NCI-H2171 (cell line): ENCODE data around the gene PLCB4.
A peak's percentile ranks its signal among the peaks of the same experiment; 100 is the strongest.
"Not testable (repeated sequence)": the region's sequence is repeated elsewhere in the genome, so short reads cannot be mapped to it uniquely, and the experiment has no call there.

Experiments used
- DNase-seq: peaks from one replicate; lab custom pipeline; 2025; lab: John Stamatoyannopoulos, UW

The PLCB4 gene

DNA sequence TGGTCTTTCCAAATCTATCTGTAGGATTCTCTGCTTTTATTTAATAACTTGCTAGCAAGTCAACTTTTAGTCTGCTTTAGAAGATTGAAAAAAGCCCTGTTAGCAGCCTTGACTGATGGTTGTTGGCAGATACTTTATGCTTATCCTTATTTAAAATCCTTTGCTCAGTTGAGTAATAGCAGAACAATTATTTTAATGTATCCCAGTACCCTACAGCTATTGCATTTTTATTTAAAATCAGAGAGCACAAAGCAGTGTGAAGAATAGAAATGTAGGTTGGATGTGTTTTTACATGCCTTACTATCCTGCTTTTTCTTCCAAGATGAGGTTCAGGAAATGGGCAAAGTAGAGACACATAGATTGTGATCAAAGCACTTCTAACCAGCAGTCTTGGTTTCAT, 298.4 kb downstream of the PLCB4 start:
- no peak for DNase-seq

DNA sequence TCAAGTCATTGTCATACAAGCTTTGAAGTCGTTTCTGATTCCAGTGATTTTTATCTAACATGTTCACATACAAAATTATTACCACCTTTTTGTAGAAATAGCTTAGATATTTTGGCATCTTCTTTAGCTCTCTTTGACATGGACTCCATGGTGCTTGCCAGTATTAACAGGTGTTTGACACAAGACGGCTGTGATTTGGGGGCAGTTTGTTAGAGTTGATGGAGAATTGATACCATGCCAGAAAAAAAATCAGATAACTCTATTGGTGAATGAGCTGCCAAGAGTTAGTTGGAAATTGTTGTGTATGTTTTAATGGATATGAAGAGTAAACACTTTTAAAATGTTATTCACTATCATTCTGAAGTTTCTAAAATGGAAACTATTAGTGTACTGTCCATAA, 298.9 kb downstream of the PLCB4 start:
- DNase-seq: no peak

DNA sequence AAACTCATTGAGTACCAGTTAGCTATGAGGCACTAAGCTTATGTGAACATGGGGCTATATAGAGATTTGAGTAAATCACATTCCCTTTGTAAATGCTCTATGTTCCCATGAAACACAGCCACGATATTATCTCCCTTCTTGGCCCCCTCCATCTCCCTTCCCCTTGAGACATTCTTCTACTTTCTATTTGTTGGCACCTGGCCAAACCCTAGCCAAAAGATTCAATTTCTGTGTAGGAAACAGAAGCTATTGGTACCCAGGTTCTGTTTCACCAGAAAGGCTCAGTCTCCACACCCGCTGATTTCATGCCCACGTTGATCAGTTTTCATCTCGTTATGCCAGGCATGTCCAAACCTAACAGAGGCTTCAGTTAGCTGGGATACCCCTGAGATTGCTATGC, 300.0 kb downstream of the PLCB4 start:
- peak; percentile 56 for DNase-seq

DNA sequence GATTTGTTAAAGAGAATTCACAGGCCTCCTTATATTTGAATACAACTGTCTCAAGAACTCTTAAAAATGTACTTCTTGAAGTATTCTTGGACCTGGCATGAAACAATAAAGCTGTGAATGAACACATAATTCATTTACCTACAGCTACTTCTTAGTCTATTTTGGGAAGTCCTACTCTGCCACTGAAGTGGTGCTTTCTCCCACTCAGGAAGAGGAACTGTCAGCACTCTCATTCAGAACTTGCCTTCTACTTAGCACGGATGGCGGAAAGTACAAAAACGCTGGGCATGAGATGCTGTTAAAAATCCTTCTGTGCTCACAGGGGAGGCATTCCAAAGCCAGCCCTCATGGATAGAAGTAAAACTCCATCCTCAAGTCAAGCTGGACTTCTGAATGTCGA, 300.7 kb downstream of the PLCB4 start:
- no peak for DNase-seq

DNA sequence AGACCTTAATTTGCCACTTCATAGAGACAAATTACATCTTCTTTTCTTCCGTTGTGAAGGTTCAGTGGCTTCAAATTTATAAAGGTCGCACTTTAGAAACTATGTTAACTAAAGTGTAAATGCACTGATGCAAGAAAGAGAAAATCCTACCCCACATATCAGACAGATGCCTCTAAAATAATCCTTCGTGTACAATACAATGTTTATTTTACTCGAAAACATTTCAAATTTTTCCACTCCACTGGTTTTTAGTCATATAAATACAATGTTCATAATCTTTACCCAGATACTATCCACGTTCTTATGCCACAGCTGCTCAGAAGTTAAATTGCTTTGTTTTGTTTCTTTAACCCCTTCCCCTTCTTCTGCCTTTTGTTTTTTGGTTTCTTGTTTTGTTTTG, 305.2 kb downstream of the PLCB4 start:
- DNase-seq: no peak

DNA sequence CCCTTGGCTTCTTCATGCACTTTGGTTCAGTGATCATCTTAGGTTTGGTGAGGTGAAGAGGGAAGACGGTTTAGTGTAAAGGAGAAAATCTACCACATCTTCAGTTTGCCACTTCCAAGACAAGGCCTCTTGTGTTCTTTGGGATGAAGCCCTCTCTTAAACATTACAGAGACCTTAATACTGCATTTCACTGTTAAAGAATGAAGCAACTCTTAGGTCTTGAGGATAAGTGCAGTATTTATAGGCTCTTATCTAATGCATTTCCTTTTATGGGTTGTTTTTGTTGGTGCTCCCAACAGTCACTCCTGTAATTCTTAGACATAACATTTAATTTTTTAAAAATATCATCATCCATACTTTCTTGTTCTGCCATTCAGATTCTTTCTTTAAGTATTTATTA, 305.6 kb downstream of the PLCB4 start:
- no peak for DNase-seq

DNA sequence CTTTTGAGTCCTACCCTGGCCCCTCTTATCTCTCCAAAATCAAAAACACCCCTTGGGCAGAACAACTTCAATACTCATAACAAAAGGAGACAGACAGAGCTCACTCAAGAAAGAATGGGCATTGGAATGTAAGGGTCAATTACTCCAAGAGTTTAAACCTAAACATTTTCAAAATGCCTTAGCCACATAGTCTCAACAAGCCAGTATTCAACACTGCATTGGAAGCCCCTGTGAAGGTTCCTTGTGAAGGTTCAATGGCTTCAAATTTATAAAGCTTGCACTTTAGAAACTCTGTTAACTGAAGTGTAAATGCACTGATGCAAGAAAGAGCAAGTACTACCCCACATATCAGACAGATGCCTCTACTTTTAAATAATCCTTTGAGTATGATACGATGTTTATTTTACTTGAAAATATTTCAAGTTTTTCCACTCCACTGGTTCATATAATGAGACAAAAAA, 306.4 kb downstream of the PLCB4 start:
- DNase-seq: no peak

DNA sequence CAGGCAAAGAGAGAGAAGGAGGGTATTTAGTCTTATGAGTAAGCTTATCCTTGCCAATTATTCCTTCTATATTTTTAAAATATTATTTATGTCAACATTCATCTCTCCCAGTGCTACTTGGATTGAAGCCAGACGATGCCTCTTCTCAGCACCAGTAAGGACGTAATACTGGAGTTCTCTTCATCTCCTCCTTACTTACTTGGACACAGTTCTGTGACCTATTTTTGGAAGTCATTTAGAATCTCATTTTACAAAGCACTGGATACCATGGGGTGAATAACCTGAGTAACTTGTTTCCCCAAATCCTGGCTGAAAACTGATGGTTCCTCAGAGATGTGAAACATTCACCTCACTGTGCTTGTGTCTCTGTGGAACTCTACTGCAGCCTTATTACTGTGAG, 308.1 kb downstream of the PLCB4 start:
- DNase-seq: no peak

DNA sequence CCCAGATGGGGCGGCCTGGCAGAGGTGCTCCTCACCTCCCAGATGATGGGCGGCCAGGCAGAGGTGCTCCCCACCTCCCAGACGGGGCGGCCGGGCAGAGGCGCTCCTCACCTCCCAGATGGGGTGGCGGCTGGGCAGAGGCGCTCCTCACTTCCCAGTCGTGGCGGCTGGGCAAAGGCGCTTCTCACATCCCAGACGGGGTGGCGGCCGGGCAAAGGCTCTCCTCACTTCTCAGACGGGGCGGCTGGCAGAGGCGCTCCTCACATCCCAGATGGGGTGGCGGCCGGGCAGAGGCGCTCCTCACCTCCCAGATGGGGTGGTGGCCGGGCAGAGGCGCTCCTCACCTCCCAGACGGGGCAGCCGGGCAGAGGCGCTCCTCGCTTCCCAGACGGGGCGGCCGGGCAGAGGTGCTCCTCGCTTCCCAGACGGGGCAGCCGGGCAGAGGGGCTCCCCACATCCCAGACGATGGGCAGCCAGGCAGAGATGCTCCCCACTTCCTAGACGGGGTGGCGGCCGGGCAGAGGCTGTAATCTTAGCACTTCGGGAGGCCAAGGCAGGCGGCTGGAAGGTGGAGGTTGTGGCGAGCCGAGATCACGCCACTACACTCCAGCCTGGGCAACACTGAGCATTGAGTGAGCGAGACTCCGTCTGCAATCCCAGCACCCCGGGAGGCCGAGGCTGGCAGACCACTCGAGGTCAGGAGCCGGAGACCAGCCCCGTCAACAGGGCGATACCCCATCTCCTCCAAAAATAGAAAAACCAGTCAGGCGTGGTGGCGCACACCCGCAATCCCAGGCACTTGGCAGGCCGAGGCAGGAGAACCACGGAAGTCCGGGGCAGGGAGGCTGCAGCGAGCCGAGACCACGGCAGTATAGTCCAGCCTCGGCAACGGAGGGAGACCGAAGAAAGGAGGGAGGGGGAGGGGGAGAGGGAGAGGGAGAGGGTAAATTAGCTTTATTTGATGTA, 316.7 kb downstream of the PLCB4 start:
- not testable (repeated sequence) for DNase-seq

DNA sequence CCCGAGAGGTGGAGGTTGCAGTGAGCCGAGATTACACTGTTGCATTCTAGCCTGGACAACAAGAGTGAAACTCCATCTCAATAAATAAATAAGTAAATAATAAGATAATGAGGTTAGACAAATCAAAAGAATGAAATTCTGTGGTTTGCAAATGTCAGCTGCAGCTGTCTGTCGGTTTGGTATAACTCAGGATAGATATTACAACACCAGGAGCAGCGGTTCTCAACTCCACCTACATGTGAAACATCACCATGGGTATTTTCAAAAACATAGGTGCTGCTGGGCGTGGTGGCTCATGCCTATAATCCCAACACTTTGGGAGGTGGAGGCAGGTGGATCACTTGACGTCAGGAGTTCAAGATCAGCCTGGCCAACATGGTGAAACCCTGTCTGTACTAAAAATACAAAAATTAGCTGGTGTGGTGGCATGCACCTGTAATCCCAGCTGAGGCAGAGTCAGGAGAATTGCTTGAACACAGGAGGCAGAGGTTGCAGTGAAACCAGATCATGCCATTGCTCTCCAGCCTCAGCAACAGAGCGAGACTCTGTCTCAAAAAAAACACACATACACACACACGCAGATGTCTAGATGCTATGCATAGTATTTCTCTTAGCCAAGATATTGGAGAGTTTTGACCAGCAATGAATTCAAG, 319.4 kb downstream of the PLCB4 start:
- no peak for DNase-seq

DNA sequence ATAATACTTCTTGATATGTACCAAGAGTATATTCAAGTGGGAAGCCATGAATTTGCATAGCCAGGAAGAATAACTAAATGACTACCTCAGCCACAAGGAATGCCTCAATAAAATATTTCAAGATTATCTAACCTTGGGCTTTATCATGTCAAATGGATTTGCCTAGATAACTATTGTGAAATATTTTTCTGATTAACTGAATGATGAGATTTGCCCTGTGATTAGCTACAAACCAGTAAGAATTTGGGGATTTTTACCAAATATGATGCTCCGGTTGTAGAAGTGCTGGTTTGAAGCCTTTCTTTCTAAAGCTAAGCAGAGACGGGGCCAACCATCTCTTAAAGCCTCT, 319.9 kb downstream of the PLCB4 start:
- no peak for DNase-seq

DNA sequence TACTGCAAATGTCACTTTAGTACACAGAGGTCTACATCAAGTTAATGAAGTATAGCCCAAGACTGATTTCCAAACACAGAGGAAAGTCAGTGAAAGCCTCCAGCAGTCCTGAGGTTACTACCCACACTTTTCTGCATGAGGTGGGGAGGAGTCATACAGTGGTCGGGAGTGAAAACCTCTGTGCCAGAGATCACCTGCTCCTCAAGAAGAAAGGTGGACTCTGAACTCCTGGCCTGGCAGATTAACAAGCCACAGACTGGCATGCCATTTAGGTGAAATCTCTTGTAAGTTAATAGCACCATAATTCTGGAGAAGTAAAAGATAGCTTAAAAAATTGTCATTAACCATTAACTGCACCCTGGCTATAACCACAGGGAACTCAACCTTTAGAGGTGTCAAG, 320.5 kb downstream of the PLCB4 start:
- no peak for DNase-seq

DNA sequence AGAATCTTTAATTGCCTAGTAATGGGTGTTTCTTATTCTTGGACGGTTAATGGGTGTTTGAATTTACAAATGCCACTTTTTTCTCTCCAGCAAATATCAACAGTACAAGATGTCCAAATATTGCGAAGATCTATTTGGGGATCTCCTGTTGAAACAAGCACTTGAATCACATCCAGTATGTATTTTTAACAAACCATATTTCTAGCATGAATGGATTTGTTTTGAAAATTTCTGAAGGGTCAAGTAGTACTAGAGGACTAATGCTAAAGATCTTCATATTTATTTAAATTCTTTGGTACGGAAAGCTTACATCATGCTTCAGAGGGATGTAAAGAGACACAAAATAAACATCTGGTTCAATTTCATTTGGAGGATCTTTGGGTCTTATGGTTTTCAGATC, 321.6 kb downstream of the PLCB4 start:
- no peak for DNase-seq

DNA sequence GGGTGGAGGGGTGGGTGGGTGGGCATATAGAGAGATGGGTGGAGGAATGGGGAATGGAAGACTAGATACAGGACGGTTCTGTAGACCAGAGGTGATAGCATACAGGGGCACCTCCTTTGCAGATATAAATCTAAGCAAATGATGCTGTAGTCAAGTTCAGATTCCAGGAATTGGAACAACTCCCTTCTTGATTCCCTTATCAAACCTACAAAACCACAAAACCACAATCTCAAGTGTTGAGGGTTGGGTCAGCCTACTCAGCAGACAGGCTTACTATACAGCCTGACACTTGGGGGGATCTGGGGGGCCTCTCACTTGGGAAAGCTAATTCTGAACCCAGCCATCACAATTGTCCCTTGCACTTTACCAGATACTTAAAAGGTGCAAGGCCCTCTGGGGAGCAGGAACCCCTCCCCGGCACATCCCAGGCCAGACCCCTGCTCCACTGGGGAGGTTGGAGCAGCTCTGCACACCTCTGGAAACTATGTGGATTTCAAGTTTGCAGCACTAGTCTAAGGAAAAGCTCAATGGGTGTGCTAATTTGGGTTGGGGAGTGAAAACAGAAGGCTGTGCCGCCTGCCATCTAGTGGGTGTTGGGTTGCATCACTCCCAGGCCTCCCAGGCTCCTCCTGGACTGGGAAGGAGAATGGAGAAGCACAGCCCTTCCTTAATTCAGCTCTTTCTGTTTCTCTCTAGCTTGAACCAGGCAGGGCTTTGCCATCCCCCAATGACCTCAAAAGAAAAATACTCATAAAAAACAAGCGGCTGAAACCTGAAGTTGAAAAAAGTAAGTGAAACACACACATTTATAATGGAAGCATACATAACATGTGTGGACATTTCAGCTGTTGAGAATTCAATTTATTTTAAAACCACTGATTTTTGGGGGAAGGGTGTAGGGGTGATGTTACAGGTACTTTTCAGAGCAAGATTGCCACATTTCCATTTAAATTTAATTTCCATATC, 324.3 kb downstream of the PLCB4 start:
- peak; percentile 57 for DNase-seq

DNA sequence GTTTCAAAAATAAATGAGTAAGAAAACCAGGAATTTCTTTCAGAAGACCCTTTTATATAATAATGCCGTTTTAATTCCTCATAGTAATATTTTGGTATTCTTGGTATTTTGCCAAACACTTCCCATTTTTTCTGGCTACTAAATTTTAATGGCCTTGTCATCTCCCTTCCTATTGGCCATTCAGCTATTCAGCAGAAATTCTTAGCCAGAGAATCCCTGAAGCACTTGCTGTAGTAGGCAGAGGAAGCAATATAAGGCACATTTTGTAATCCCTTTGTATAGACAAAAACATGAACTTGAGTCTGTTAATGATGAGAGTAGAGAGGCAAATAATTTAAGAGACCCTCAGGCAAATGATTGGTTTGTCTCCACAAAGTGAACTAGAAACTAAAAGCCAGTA, 327.1 kb downstream of the PLCB4 start:
- DNase-seq: no peak

DNA sequence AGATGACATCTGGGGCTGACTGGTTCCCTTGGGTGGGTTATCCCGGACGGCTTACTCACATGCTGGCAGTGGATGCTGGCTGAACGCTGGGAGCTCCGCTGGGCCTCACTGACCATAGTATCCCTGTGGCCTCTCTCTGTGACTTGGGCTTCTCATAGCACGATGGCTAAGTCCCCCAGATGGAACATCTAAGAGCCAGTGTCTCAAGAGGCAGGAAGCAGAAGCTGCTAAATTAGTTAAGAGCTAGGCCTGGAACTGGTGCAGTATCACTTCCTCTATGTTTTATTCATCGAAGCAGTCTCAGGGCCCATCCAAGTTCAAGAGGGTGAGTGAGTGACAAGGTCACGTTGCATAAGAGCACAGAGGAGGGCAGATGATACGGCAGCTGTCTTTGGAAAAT, 329.0 kb downstream of the PLCB4 start:
- DNase-seq: no peak

DNA sequence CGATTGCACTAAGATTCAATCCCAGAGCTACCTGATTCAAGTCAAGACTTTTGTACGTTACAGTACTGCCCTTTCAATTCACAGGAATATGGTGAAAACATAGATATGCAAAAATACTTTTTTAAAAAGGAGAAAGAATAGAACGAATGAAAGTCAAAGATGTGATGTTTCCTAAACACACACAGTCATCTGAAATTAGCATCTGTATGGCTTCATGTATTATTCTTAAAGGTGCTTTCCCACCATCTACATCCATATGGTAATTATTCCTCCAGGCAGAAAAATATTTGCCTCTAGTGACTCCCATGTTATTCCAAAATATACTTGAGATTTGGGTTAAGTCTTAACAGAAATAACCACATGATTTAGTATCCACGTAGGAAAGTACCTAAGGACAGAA, 330.0 kb downstream of the PLCB4 start:
- no peak for DNase-seq

DNA sequence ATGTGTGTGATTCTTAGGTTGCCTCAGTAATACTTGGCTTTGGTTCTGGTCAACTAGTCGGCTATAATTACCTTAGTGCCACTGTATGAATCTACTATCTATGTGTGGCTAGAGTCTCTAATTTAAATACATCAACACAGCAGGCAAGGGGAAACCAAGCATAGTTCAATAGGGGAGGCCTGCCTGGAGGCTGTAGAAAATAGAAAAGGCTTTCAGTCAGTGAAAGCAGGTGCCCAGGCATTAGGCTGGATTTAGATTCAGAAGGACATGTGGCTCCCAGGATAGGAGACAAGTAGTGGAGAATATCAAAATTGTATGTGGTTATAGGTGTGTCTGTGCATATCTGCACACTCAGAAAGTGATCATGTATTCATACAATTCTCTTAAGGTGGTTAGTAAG, 330.4 kb downstream of the PLCB4 start:
- no peak for DNase-seq

DNA sequence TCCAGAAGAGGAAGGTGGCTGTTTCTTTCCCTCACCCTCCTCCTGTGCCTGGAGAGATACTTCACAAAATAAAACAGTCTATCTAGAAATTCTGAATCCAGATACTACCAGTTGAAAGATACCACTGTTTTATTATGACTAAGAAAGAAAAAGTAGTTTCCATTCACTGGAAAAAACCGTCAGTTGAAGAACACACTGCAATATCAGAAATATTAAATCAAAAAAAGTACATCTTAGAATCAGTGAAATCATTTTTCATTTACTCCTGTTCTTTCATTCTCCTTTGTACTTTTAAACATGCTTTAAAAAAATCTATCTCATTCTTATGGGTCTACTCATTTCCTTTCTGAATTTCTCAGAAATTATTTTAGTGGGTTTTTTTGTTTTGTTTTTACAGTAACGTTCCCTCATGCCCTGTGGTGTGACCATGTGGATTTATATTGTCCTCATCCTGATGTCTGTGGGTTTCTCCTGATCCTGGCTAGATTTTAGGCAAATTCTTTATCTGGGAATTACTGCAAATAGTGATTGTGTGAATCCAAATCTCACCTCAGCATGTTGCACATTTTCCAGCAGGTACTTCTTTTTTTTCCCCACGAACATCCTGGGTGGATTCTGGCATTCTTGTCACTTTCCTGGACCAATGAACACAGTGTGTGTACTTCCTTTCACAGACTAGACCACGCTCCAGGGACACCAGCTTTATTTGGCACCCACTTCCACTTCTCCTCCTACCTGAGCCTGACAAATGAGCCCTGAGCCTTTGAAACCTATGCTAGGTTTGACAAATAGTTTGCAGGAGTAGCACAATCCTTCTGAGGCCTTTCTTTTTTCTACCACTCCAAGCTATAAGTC, 331.5 kb downstream of the PLCB4 start:
- DNase-seq: no peak

DNA sequence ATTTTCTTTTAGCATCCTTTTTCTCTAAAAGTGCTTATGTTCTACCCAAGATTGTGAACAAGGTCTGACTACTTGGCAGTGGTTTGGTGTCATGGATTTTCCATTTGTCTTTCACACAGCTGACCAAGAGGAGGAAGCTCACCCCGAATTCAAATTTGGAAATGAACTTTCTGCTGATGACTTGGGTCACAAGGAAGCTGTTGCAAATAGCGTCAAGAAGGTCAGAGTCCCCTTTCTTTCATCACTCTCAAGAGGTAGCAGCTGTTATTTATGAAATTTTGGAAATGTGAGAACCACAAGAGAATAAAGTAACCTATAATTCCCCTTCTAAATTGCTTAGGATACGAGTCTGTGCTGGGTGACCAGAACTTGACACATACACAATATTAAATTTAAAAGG, 332.5 kb downstream of the PLCB4 start:
- peak; percentile 13 for DNase-seq

DNA sequence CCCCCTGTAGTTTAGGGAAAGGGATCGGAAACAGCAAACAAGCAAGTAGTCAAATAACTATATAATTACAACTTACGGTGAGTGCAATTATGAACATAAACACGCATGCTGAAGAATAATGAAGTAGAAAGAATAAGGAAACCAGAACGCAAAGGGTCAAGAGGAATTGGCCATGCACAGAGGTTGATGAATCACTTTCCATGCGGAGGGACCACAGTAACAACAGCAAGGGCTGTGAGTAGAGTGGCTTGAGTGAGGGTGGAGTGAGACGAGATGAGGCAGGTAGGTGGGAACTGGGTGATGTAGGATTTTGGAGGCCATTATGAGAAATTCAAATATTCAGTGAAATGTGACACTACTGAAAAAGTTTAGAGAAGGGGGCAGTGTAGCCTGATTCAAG, 333.3 kb downstream of the PLCB4 start:
- DNase-seq: no peak
